Gastrocnemius medialis (tissue), 4 donors: ENCODE results near the gene ACTC1. TPM values are rescaled to one million over a fixed set of nuclear protein-coding genes. Genes with fewer than 3 reads are reported as not detected.

Source experiments
- ATAC-seq, 2 donors: fragments of 150-250 bp; one replicate each; pipeline ENCODE4 v1.9.1; 2016
- DNase-seq, 2 donors: peaks; one replicate each; pipeline ENCODE4 v3.0.0-alpha.2; 2019
- H3K27ac ChIP-seq, 4 donors: fragments of 200-600 bp; sonication (generic); 1 replicate in 1 of 4; 2 replicates in 3 of 4; pipeline ENCODE4 v1.5.1; 2016 to 2018; ENCODE audit warnings: mild to moderate bottlenecking in 2 of 4, moderate library complexity in 1 of 4
- H3K27me3 ChIP-seq, 3 donors: fragments of 200-600 bp; sonication (generic) in 2 of 3; 1 replicate in 1 of 3; 2 replicates in 2 of 3; pipeline versions ENCODE4 v1.5.1 to v1.6.0; 2016 to 2019; ENCODE audit warnings: mild to moderate bottlenecking in 1 of 3, moderate library complexity in 1 of 3
- H3K36me3 ChIP-seq, 2 donors: fragments of 200-600 bp; sonication (generic) in 1 of 2; one replicate each; pipeline ENCODE4 v1.5.1; 2017 to 2018
- H3K4me1 ChIP-seq, 2 donors: fragments of 200-600 bp; sonication (generic) in 1 of 2; one replicate each; pipeline ENCODE4 v1.5.1; 2016 to 2017; ENCODE audit warnings: mild to moderate bottlenecking in 2 of 2
- H3K4me3 ChIP-seq, 4 donors: fragments of 200-600 bp; sonication (generic) in 3 of 4; 1 replicate in 1 of 4; 2 replicates in 3 of 4; pipeline ENCODE4 v1.5.1; 2016 to 2019; ENCODE audit warnings: mild to moderate bottlenecking in 2 of 4
- H3K9me3 ChIP-seq, 3 donors: fragments of 200-600 bp; sonication (generic) in 2 of 3; 1 replicate in 1 of 3; 2 replicates in 2 of 3; pipeline ENCODE4 v1.5.1; 2016 to 2019
- POLR2A ChIP-seq, 2 donors: fragments of 450-650 bp; IDR thresholded peaks; one replicate each; pipeline ENCODE4 v1.6.1; 2017; ENCODE audit warnings: antibody characterized with exemption in 2 of 2, mild to moderate bottlenecking in 2 of 2, moderate library complexity in 2 of 2
- in situ Hi-C, 4 donors: fragments of 200-750 bp; cut with MboI; loops; one replicate each; pipeline versions ENCODE4 v1.15.0 to v1.8.0; 2017; ENCODE audit warnings: low sequenced_read_pairs in 4 of 4
- intact Hi-C: fragments of 100-400 bp; cut with DNase I; formaldehyde crosslinking; loops from one replicate; pipeline ENCODE4 v1.15.1; 2023; ENCODE audit warnings: low total_unique reads
- total RNA-seq, 4 donors: library from RNA; depleted of rRNA; stranded (reverse); fragments of >200 nt; gene quantifications; one replicate each; pipeline versions ENCODE4 v1.1.0 to v1.2.3, GENCODE V29; 2016
- TF ChIP-seq, protein P1 (sequence below), 5 experiments: fragments of 450-650 bp in 3 of 5; fragments of 200-600 bp in 2 of 5; sonication (generic) in 2 of 5; IDR thresholded peaks in 4 of 5; conservative IDR thresholded peaks in 1 of 5; 1 replicate in 4 of 5; 2 replicates in 1 of 5; pipeline ENCODE4 v1.5.1; 2016 to 2019; ENCODE audit warnings: antibody characterized with exemption in 5 of 5, mild to moderate bottlenecking in 3 of 5, moderate library complexity in 3 of 5

Gene ACTC1
- total RNA-seq, 4 donors from 2014 or later = 5.6 to 449 (median 78.0) TPM

DNA sequence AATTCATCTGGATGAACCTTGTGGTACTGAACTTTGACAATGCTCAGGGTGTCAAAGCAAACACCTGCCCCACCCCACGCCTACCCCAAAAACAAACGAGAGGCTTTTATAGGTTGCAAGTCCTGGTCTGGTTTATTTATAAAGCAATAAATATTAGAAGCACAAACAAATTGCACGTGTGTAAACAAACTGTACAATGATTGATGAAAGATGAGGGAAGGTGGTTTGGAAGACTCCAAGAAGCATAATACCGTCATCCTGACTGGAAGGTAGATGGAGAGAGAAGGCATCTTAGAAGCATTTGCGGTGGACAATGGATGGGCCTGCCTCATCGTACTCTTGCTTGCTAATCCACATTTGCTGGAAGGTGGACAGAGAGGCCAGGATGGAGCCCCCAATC is 5.2 kb downstream of the ACTC1 start:
- DNase-seq = no peak
- H3K9me3 ChIP-seq = no peaks in the 10 kb centered on the region
- ATAC-seq = no peak
- peaks cover 12 to 15% of the 10 kb centered on the region in 2 donors for H3K4me1 ChIP-seq
- H3K27ac ChIP-seq = no peak overlapping the region
- TF ChIP-seq, protein P1, sequence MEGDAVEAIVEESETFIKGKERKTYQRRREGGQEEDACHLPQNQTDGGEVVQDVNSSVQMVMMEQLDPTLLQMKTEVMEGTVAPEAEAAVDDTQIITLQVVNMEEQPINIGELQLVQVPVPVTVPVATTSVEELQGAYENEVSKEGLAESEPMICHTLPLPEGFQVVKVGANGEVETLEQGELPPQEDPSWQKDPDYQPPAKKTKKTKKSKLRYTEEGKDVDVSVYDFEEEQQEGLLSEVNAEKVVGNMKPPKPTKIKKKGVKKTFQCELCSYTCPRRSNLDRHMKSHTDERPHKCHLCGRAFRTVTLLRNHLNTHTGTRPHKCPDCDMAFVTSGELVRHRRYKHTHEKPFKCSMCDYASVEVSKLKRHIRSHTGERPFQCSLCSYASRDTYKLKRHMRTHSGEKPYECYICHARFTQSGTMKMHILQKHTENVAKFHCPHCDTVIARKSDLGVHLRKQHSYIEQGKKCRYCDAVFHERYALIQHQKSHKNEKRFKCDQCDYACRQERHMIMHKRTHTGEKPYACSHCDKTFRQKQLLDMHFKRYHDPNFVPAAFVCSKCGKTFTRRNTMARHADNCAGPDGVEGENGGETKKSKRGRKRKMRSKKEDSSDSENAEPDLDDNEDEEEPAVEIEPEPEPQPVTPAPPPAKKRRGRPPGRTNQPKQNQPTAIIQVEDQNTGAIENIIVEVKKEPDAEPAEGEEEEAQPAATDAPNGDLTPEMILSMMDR (IDR thresholded peaks at IDR 0.05 in 4 of 5, conservative IDR thresholded peaks at IDR 0.05 in 1 of 5) = no peak
- no peak for TF ChIP-seq POLR2A (IDR thresholded peaks at IDR 0.05)
- no peak overlapping the region for H3K4me3 ChIP-seq
- H3K27me3 ChIP-seq = no peaks in the 10 kb centered on the region
- in situ Hi-C loops = no loop called here
- intact Hi-C loops = no loop called here
- H3K36me3 ChIP-seq = peaks cover 0 to 12% of the 10 kb centered on the region in 2 donors

DNA sequence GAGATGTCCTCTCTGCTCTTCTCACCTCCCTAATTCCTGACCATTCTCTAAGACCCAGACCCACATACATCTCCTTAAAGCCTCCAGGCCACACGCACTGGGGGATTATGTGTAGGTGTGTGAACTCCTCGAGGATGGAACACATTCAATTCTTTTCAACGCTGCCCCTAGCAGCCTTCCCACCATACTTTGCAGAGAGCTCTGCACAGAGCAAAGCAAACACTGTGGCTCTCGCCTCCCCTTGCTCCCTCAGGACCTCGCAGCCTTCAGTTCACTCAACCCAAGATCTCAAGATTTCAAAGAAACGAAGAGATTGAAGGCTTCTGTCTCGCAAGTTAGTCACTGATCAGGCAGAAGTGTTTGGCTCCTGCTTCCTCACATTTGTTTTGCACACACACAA is 6.0 kb downstream of the ACTC1 start:
- no peaks in the 10 kb centered on the region for H3K27me3 ChIP-seq
- ATAC-seq (no peak), DNase-seq (no peak)
- TF ChIP-seq POLR2A (IDR thresholded peaks at IDR 0.05) = no peak
- TF ChIP-seq, protein P1 (IDR thresholded peaks at IDR 0.05 in 4 of 5, conservative IDR thresholded peaks at IDR 0.05 in 1 of 5) = no peak
- no peaks in the 10 kb centered on the region for H3K9me3 ChIP-seq
- H3K4me1 ChIP-seq = peaks cover 4 to 10% of the 10 kb centered on the region in 2 donors
- in situ Hi-C loops (no loop called here), intact Hi-C loops (no loop called here)
- peaks cover 0 to 12% of the 10 kb centered on the region in 2 donors for H3K36me3 ChIP-seq
- H3K4me3 ChIP-seq = no peak overlapping the region
- no peak overlapping the region for H3K27ac ChIP-seq

DNA sequence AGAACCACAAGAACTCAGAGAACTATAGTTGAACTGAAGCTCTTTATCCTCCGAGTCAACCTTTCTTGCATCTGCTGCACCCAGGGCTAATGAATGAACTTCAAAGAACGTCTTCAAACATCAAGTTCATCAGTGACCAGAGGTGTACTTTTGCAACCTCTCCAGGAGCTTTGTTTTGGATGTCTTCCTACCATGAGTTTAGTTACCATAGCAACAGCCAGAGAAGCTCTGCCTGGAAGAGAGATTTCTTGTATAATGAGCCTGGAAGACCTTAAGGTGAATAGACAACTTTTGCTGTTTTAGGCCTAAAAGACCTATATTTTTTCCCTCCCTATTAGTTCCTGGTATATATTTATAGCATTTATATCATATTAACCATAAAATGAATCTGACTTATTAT is 9.1 kb downstream of the ACTC1 start:
- Histone ChIP-seq H3K27ac (no peak overlapping the region), H3K27me3 (no peaks in the 10 kb centered on the region), H3K4me1 (no peaks in the 10 kb centered on the region), H3K9me3 (no peaks in the 10 kb centered on the region), H3K4me3 (no peak overlapping the region), H3K36me3 (peaks cover 0 to 5% of the 10 kb centered on the region in 2 donors)
- no peak for TF ChIP-seq POLR2A (IDR thresholded peaks at IDR 0.05)
- TF ChIP-seq, protein P1 (IDR thresholded peaks at IDR 0.05 in 4 of 5, conservative IDR thresholded peaks at IDR 0.05 in 1 of 5) = no peak
- ATAC-seq (no peak), DNase-seq (no peak)
- in situ Hi-C loops (no loop called here), intact Hi-C loops (no loop called here)

DNA sequence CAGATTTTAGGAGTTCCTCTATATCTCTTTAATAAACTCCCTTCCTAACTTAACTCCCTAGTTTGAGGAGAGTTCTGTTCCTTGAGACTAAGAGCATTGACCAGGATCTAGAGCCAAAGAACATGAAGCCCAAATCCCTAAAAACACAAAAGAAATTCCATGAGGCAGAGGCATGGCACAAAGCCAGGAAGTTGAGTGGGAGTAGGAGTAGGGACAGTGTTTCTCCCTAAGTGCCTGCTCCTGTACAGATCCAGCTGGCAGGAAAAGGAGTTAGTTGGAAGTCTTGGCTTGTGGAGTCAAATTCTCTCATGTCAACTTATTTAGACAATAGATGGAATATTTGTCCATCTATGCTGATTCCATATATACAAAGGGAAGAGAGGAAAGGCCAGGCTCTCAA is 11.4 kb downstream of the ACTC1 start:
- intact Hi-C loops = no loop called here

More for the DNA sequence above, 11.4 kb downstream of the ACTC1 start:
- Histone ChIP-seq H3K9me3 (no peaks in the 10 kb centered on the region), H3K4me3 (no peak overlapping the region), H3K27ac (no peak overlapping the region), H3K27me3 (no peaks in the 10 kb centered on the region), H3K4me1 (no peaks in the 10 kb centered on the region), H3K36me3 (no peaks in the 10 kb centered on the region)
- DNase-seq (no peak), ATAC-seq (no peak)
- no peak for TF ChIP-seq POLR2A (IDR thresholded peaks at IDR 0.05)
- TF ChIP-seq, protein P1 (IDR thresholded peaks at IDR 0.05 in 4 of 5, conservative IDR thresholded peaks at IDR 0.05 in 1 of 5) = no peak
- in situ Hi-C loops = no loop called here
